Panc1 (cell line): Measurements from ENCODE around the gene HHEX. TPM values are rescaled to one million over a fixed set of nuclear protein-coding genes. Genes with fewer than 3 reads are reported as not detected.

Source experiments
- ATAC-seq: fragments of 200-7000 bp; cut with Tn5 transposase; 2 replicates; pipeline ENCODE4 v1.9.1; 2020; ENCODE audit warnings: mild to moderate bottlenecking, moderate library complexity
- BruUV-seq: library from RNA; stranded (reverse); fragments of 400-500 nt; replicated peaks from 2 replicates; lab custom pipeline; 2021; lab: Mats Ljungman, UMichigan
- CTCF ChIA-PET: fragments of 300-600 bp; sonication (Branson Sonifier 250); formaldehyde crosslinking; loops from one replicate; lab custom pipeline; 2022; ENCODE audit warnings: antibody characterized with exemption; lab: Charles Lee
- POLR2A ChIA-PET: fragments of 300-600 bp; sonication (Branson Sonifier 250); formaldehyde crosslinking; loops from one replicate; lab custom pipeline; 2022; ENCODE audit warnings: antibody characterized with exemption; lab: Charles Lee
- DNase-seq: peaks from one replicate; pipeline ENCODE4 v3.0.0-alpha.2; 2010; ENCODE audit warnings: low read depth, low spot score
- H3K27ac ChIP-seq: 2 replicates; pipeline ENCODE4 v1.5.1; 2011; ENCODE audit warnings: mild to moderate bottlenecking, low read length, inconsistent platforms
- H3K27me3 ChIP-seq: fragments of 200-500 bp; sonication (Bioruptor generic); 2 replicates; pipeline ENCODE4 v1.6.0; 2014; ENCODE audit warnings: low read length, inconsistent platforms; ENCODE audit not compliant: control insufficient read depth, insufficient read depth
- H3K36me3 ChIP-seq: fragments of 200-500 bp; sonication (Bioruptor generic); 2 replicates; pipeline ENCODE4 v1.5.1; 2014; ENCODE audit warnings: inconsistent platforms, mild to moderate bottlenecking, low read length, moderate library complexity; ENCODE audit not compliant: control insufficient read depth, insufficient read depth
- H3K4me1 ChIP-seq: 2 replicates; pipeline ENCODE4 v1.5.1; 2011; ENCODE audit warnings: inconsistent platforms, mild to moderate bottlenecking, low read length, moderate library complexity; ENCODE audit not compliant: control insufficient read depth, insufficient read depth
- H3K4me3 ChIP-seq, 2 experiments: 2 replicates each; pipeline ENCODE4 v1.5.1; 2011 to 2012; ENCODE audit warnings: low read depth in 2 of 2, low read length in 2 of 2, mild to moderate bottlenecking in 2 of 2, inconsistent platforms in 1 of 2, moderate library complexity in 1 of 2
- H3K9me3 ChIP-seq: fragments of 200-500 bp; sonication (Bioruptor generic); 2 replicates; pipeline ENCODE4 v1.5.1; 2014; ENCODE audit warnings: low read depth, mild to moderate bottlenecking, inconsistent platforms, low read length, moderate library complexity; ENCODE audit not compliant: control insufficient read depth, insufficient read depth
- CTCF ChIP-seq: fragments of 450-650 bp; IDR thresholded peaks from 2 replicates; pipeline ENCODE4 v1.5.1; 2017; ENCODE audit warnings: mild to moderate bottlenecking
- POLR2AphosphoS5 ChIP-seq: IDR thresholded peaks from 2 replicates; pipeline ENCODE4 v1.6.1; 2012; ENCODE audit warnings: mild to moderate bottlenecking, low read depth, low read length, moderate library complexity
- REST ChIP-seq, 2 experiments: IDR thresholded peaks; 2 replicates each; pipeline ENCODE4 v1.6.1; 2011 to 2012; ENCODE audit warnings: low read depth in 2 of 2, control low read depth in 1 of 2, low read length in 1 of 2, mild to moderate bottlenecking in 1 of 2, moderate library complexity in 1 of 2; ENCODE audit not compliant: insufficient read depth in 1 of 2
- SIN3A ChIP-seq: IDR thresholded peaks from 2 replicates; pipeline ENCODE4 v1.6.1; 2012; ENCODE audit warnings: low read depth, mild to moderate bottlenecking, low read length, moderate library complexity, borderline replicate concordance; ENCODE audit not compliant: insufficient read depth
- TCF7L2 ChIP-seq: IDR thresholded peaks from 2 replicates; pipeline ENCODE4 v1.6.1; 2011; ENCODE audit warnings: mild to moderate bottlenecking, low read depth, low read length, inconsistent platforms
- in situ Hi-C: cut with HindIII; loops from 2 replicates; pipeline ENCODE4 v1.10.0; 2016; ENCODE audit warnings: low sequenced_read_pairs, low pct_unique_long_range_greater_than_20kb
- intact Hi-C: fragments of 100-400 bp; cut with micrococcal nuclease; formaldehyde crosslinking; loops from one replicate; pipeline ENCODE4 v1.10.0; 2022; ENCODE audit not compliant: unreplicated experiment
- total RNA-seq: library from RNA; stranded (reverse); gene quantifications from one replicate; pipeline ENCODE4 v1.2.1, GENCODE V29; 2021; ENCODE audit not compliant: unreplicated experiment

HHEX gene
- total RNA-seq, 1 experiment from 2014 or later, result 10.1 TPM

- TF ChIP-seq REST (IDR thresholded peaks at IDR 0.05; ENCODE audit: insufficient read depth in 1 of 2, low read depth in 2 of 2, low read length in 1 of 2), result no peak
- no peak for TF ChIP-seq TCF7L2
- no peak for TF ChIP-seq CTCF
- no peak for TF ChIP-seq POLR2AphosphoS5
- TF ChIP-seq SIN3A, result no peak
- Histone ChIP-seq H3K4me1 (no peaks in the 10 kb centered on the region), H3K9me3 (no peaks in the 10 kb centered on the region), H3K4me3 (no peak overlapping the region), H3K36me3 (no peaks in the 10 kb centered on the region), H3K27me3 (no peaks in the 10 kb centered on the region), H3K27ac (no peak overlapping the region)
- no TSS peak for BruUV-seq
- POLR2A ChIA-PET, result interaction anchor here (0.6 to 0.7 kb wide), 2 partner anchors 17 kb away, joined by 6 to 9 read pairs; no protein-coding TSS in a partner anchor
- no peak for ATAC-seq
- DNase-seq, result no peak
- CTCF ChIA-PET, result interaction anchor here (0.6 kb wide), 1 partner anchor 244 kb away, joined by 3 read pairs; no protein-coding TSS in a partner anchor
- intact Hi-C loops, result no loop called here
- in situ Hi-C loops, result no loop called here
Observed at GRCh38 chr10:92681306-92681834, 8.4 kb upstream of the HHEX start.

DNA sequence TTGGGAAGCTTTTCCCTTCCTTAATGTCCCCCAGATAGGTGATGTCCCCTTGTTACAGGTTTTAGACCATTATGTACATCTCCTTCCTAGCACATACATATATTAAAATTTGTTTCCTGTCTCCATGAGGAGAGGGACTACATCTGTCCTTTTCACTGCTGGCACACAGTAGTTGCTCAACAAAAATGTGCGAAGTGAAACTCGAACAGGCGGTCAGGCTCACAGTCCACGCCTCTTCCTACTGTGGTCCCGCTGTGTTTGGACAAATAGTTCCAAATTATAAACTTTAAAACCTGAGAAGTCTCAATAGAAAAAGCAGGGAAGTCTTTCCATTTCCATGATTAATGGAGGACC is 1.2 kb upstream of the HHEX start:
- Histone ChIP-seq H3K27ac (peak overlapping the region; percentile 70; the same call in 1 of the 2 replicates), H3K4me1 (peaks cover 8% of the 10 kb centered on the region; the same call in 1 of the 2 replicates), H3K27me3 (no peaks in the 10 kb centered on the region), H3K36me3 (no peaks in the 10 kb centered on the region; the same call in 1 of the 2 replicates), H3K9me3 (no peaks in the 10 kb centered on the region), H3K4me3 (peak overlapping the region; percentile 63 to 66)
- BruUV-seq, result no TSS peak
- DNase-seq (no peak), ATAC-seq (no peak)
- in situ Hi-C loops (no loop called here), intact Hi-C loops (no loop called here)
- POLR2A ChIA-PET, result no interaction called here
- no peak for TF ChIP-seq SIN3A
- TF ChIP-seq CTCF, result no peak
- TF ChIP-seq TCF7L2, result no peak
- no peak for TF ChIP-seq POLR2AphosphoS5
- CTCF ChIA-PET, result no interaction called here
